VCaP (cell line): ENCODE results near the gene TRDMT1.
"Not testable (repeated sequence)": the region's sequence is repeated elsewhere in the genome, so short reads cannot be mapped to it uniquely, and the experiment has no call there.

ENCODE experiments used
- H3K27ac ChIP-seq: fragments of 450-650 bp; 2 replicates; pipeline ENCODE4 v1.5.1; 2017
- CTCF ChIP-seq: fragments of 450-650 bp; conservative IDR thresholded peaks from 2 replicates; pipeline ENCODE4 v1.5.1; 2017; ENCODE audit warnings: mild to moderate bottlenecking, moderate library complexity

Gene TRDMT1

GRCh38 chr10:17122052-17122451, 79.4 kb downstream of the TRDMT1 start:
- no peak for TF ChIP-seq CTCF
- no peak overlapping the region for H3K27ac ChIP-seq

GRCh38 chr10:17120694-17121093, 80.8 kb downstream of the TRDMT1 start:
- H3K27ac ChIP-seq, result no peak overlapping the region
- no peak for TF ChIP-seq CTCF

GRCh38 chr10:17119845-17120244, 81.6 kb downstream of the TRDMT1 start:
- no peak overlapping the region for H3K27ac ChIP-seq
- no peak for TF ChIP-seq CTCF

- H3K27ac ChIP-seq, result no peak overlapping the region
- no peak for TF ChIP-seq CTCF
These were observed 85.3 kb downstream of the TRDMT1 start for GRCh38 chr10:17116193-17116592.

- peak; percentile 24; the same call in 1 of the 2 replicates for TF ChIP-seq CTCF
- H3K27ac ChIP-seq, result no peak overlapping the region
These were observed 85.8 kb downstream of the TRDMT1 start for GRCh38 chr10:17115683-17116082.

- not testable (repeated sequence) for H3K27ac ChIP-seq
These were observed 86.5 kb downstream of the TRDMT1 start for GRCh38 chr10:17114878-17115444.

- no peak for TF ChIP-seq CTCF
- H3K27ac ChIP-seq, result no peak overlapping the region
These were observed 87.5 kb downstream of the TRDMT1 start for GRCh38 chr10:17113889-17114540.

- TF ChIP-seq CTCF, result no peak
- no peak overlapping the region for H3K27ac ChIP-seq
These were observed 88.1 kb downstream of the TRDMT1 start for GRCh38 chr10:17113346-17113745.
